CD4-positive, alpha-beta T cell treated with Interleukin-15 for 4 hours (primary cell): ENCODE measurements around the gene RAX2.
"Not testable (repeated sequence)": the region's sequence is repeated elsewhere in the genome, so short reads cannot be mapped to it uniquely, and the experiment has no call there.

Source experiments
- DNase-seq: peaks from one replicate; pipeline ENCODE4 v3.0.0-alpha.2; 2020; ENCODE audit warnings: low spot score

RAX2 gene

GRCh38 chr19:3778104-3778867 lies 6.3 kb upstream of the RAX2 start:
- no peak for DNase-seq

- no peak for DNase-seq
Observed at GRCh38 chr19:3776479-3777040, 4.5 kb upstream of the RAX2 start.

GRCh38 chr19:3775831-3776230 lies 3.8 kb upstream of the RAX2 start:
- DNase-seq, result no peak

- DNase-seq, result no peak
Observed at GRCh38 chr19:3775374-3775711, 3.3 kb upstream of the RAX2 start.

GRCh38 chr19:3774621-3775373 lies 2.8 kb upstream of the RAX2 start:
- DNase-seq, result no peak

- DNase-seq, result no peak
Observed at GRCh38 chr19:3773814-3774515, 1.9 kb upstream of the RAX2 start.

- DNase-seq, result no peak
Observed at GRCh38 chr19:3771000-3771905, 775 bp downstream of the RAX2 start.

- DNase-seq, result no peak
Observed at GRCh38 chr19:3770136-3770999, 1.7 kb downstream of the RAX2 start.

GRCh38 chr19:3769494-3769893 lies 2.5 kb downstream of the RAX2 start:
- no peak for DNase-seq

- DNase-seq, result no peak
Observed at GRCh38 chr19:3768748-3769099, 3.3 kb downstream of the RAX2 start.

- no peak for DNase-seq
Observed at GRCh38 chr19:3768015-3768747, 3.8 kb downstream of the RAX2 start.

GRCh38 chr19:3767050-3767449 lies 5.0 kb downstream of the RAX2 start:
- DNase-seq, result no peak

GRCh38 chr19:3766520-3766919 lies 5.5 kb downstream of the RAX2 start:
- DNase-seq, result no peak

- DNase-seq, result not testable (repeated sequence)
Observed at GRCh38 chr19:3765757-3766156, 6.3 kb downstream of the RAX2 start.

- no peak for DNase-seq
Observed at GRCh38 chr19:3765121-3765520, 6.9 kb downstream of the RAX2 start.

GRCh38 chr19:3762501-3763459 lies 9.2 kb downstream of the RAX2 start, which contains the start of gene MRPL54:
Gene MRPL54, plus strand, starts transcription at chr19:3762682. Its CDS starts 19 bp downstream, at chr19:3762701.
- peak; percentile 99 for DNase-seq

- no peak for DNase-seq
Observed at GRCh38 chr19:3762130-3762473, 9.9 kb downstream of the RAX2 start.

GRCh38 chr19:3761382-3762129 lies 10.5 kb downstream of the RAX2 start, which contains the start of gene APBA3:
Gene APBA3, minus strand, starts transcription at chr19:3761692. Its CDS starts 1,428 bp downstream, at chr19:3760264.
- peak; percentile 95 for DNase-seq
